Measurements from ENCODE around the gene HIVEP2.
A peak's percentile ranks its signal among the peaks of the same experiment; 100 is the strongest.

The HIVEP2 gene

GRCh38 chr6:142867988-142868812 is 76.8 kb downstream of the HIVEP2 start:
- DNase-seq (no peak), ATAC-seq (replicated peaks) (peak in 1 of 2 donors; percentile 33)
- Mint-ChIP-seq H3K27ac (peak overlapping the region; percentile 16), H3K36me3 (peaks cover 3 to 7% of the 10 kb centered on the region in 2 donors), H3K4me1 (peaks cover 54 to 85% of the 10 kb centered on the region in 2 donors), H3K9me3 (peaks cover 0 to 2% of the 10 kb centered on the region in 2 donors), H3K4me3 (peak overlapping the region; percentile 53 to 62), H3K27me3 (no peaks in the 10 kb centered on the region)

GRCh38 chr6:142867355-142867801 is 77.6 kb downstream of the HIVEP2 start:
- DNase-seq = no peak
- Mint-ChIP-seq H3K4me3 (no peak overlapping the region), H3K9me3 (no peaks in the 10 kb centered on the region), H3K36me3 (peaks cover 3 to 4% of the 10 kb centered on the region in 2 donors), H3K4me1 (peaks cover 46 to 76% of the 10 kb centered on the region in 2 donors), H3K27me3 (no peaks in the 10 kb centered on the region), H3K27ac (no peak overlapping the region)
- ATAC-seq (replicated peaks) = no peak

DNA sequence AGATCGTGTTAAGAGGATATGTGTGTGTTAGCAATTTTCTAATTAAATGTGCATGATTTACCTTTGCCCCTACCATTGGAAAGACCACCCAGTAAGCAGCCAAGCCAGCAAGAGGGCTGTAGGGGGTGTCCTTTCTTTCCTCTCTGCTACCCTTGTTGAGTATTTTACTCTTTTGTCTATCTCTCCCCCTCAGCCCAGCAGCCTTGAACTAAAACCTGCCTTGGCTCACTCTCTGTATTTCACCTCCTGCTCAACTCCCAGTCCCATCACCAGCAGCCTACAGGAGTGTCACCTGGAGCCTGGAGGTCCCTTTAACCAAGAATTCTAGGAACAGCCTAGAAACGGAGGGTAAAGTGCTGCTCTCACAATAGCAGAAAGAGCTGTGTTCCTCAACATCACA is 81.0 kb downstream of the HIVEP2 start:
- H3K36me3 Mint-ChIP-seq = peaks cover 5 to 8% of the 10 kb centered on the region in 2 donors
- peaks cover 27 to 66% of the 10 kb centered on the region in 2 donors for H3K4me1 Mint-ChIP-seq
- H3K4me3 Mint-ChIP-seq = no peak overlapping the region
- H3K27ac Mint-ChIP-seq = no peak overlapping the region
- ATAC-seq (replicated peaks) (no peak), DNase-seq (no peak)
- H3K9me3 Mint-ChIP-seq = no peaks in the 10 kb centered on the region
- H3K27me3 Mint-ChIP-seq = no peaks in the 10 kb centered on the region

DNA sequence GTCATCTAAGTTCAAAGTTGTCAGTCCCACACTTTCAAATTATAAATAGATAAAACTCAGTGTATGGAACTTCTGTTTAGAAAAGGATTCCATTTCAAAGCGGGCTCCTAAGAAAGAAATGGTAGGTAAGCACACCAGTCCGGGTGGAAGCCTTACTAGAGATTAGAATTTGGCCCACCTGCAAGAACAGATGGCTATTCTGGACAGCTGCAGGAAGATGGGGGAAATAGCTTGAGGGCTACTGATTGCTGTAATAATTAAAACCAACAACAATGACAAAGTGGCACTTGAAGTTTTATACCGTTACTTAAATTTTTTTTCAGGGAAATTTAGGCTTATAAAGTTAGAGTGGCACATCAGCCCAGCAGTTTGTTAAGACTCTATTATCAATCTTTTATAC is 83.3 kb downstream of the HIVEP2 start:
- H3K36me3 Mint-ChIP-seq = peaks cover 5 to 11% of the 10 kb centered on the region in 2 donors
- H3K27me3 Mint-ChIP-seq = no peaks in the 10 kb centered on the region
- H3K9me3 Mint-ChIP-seq = no peaks in the 10 kb centered on the region
- ATAC-seq (replicated peaks) (no peak), DNase-seq (no peak)
- H3K4me3 Mint-ChIP-seq = no peak overlapping the region
- peaks cover 30 to 71% of the 10 kb centered on the region in 2 donors for H3K4me1 Mint-ChIP-seq
- no peak overlapping the region for H3K27ac Mint-ChIP-seq

DNA sequence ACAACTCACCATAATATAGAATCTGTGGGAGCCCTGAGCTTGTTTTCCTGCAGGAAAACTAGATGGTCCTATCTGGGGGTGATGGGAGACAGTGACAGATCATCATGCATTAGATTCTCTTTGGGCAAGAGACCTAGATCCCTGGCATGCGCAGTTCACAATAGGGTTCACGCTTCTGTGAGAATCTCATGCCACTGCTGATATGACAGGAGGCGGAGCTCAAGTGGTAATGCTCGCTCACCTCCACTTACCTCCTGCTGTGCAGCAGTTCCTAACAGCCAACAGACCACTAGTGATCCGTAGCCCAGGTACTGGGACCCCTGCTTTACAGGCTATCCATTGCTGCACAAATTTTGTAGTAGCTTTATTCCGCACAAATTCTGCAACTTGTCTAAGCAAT is 84.5 kb downstream of the HIVEP2 start:
- Mint-ChIP-seq H3K27ac (no peak overlapping the region), H3K36me3 (peaks cover 3 to 11% of the 10 kb centered on the region in 2 donors), H3K4me1 (peaks cover 31 to 72% of the 10 kb centered on the region in 2 donors), H3K4me3 (no peak overlapping the region), H3K27me3 (no peaks in the 10 kb centered on the region), H3K9me3 (no peaks in the 10 kb centered on the region)
- ATAC-seq (replicated peaks) = no peak
- DNase-seq = no peak

- H3K4me1 Mint-ChIP-seq = peaks cover 38 to 76% of the 10 kb centered on the region in 2 donors
- H3K27ac Mint-ChIP-seq = peak overlapping the region; percentile 75
- H3K27me3 Mint-ChIP-seq = no peaks in the 10 kb centered on the region
- peaks cover 6 to 23% of the 10 kb centered on the region in 2 donors for H3K36me3 Mint-ChIP-seq
- peak overlapping the region; percentile 41 to 74 for H3K4me3 Mint-ChIP-seq
- H3K9me3 Mint-ChIP-seq = peaks cover 0 to 2% of the 10 kb centered on the region in 2 donors
- DNase-seq = no peak
- peak; percentile 27 to 40 for ATAC-seq (replicated peaks)
These were observed 87.0 kb downstream of the HIVEP2 start for GRCh38 chr6:142857796-142858555.

DNA sequence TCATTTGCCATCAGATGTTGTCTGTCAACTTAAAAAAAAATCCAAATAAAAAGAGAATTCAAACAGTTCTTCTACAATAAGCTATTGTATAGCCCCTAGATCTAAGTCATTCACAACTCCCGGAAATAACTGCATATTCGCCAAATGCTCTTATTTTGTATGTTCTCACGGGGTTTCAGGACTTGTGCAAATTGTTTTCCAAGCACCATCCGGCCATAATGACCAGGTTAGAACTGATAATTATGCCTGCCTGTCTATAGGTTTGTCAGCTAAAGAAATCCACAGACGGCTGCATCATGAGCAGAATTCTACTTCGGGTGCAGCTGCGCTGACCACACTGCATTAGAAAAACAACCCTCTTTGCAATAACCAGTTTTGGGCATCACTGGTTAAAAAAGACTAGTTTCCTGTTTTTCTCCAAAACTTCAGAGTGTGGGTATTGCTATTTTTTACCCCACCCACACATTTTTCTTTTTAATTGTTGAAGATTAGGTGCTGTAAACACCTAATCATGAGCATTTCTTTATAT is 87.7 kb downstream of the HIVEP2 start:
- Mint-ChIP-seq H3K36me3 (peaks cover 6 to 26% of the 10 kb centered on the region in 2 donors), H3K9me3 (peaks cover 0 to 2% of the 10 kb centered on the region in 2 donors), H3K27me3 (no peaks in the 10 kb centered on the region), H3K27ac (peak overlapping the region; percentile 75), H3K4me3 (peak overlapping the region; percentile 41 to 74), H3K4me1 (peaks cover 43 to 83% of the 10 kb centered on the region in 2 donors)
- DNase-seq = peak; percentile 25
- peak; percentile 60 to 70 for ATAC-seq (replicated peaks)

DNA sequence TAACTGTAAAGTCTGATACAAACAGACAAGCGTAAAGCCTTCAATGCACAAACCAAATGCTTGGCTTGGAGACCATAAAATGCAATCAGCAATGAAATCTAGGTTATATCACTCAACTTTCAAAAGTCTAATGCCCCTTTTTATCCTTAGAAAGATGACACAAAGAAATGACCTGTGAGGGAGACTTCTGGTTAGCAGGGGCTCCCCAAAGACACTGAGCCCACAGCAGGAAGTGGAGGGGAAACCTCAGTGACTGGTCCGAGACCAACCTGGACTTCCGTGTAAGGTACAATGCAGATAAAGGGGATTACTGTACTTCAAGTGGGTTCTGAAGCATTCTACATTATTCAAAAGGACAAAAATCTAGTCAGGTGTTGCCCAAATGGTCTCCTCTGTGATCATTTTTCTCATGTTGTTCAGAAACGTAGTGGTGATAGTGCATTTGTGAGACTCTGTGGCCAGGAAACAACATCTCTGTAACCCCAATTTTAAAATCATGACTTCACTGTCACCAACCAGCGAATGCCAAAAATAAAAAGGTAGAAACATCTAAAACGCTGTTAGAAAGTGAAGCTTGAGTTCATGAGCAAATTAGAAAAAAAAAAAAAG is 88.2 kb downstream of the HIVEP2 start:
- Mint-ChIP-seq H3K27me3 (no peaks in the 10 kb centered on the region), H3K36me3 (peaks cover 6 to 26% of the 10 kb centered on the region in 2 donors), H3K27ac (peak overlapping the region; percentile 75), H3K4me1 (peaks cover 45 to 84% of the 10 kb centered on the region in 2 donors), H3K9me3 (peaks cover 0 to 2% of the 10 kb centered on the region in 2 donors), H3K4me3 (peak overlapping the region; percentile 41 to 74)
- DNase-seq (peak; percentile 60), ATAC-seq (replicated peaks) (peak; percentile 85)

GRCh38 chr6:142855893-142856623 is 88.9 kb downstream of the HIVEP2 start:
- DNase-seq (no peak), ATAC-seq (replicated peaks) (peak; percentile 27 to 53)
- Mint-ChIP-seq H3K9me3 (peaks cover 0 to 2% of the 10 kb centered on the region in 2 donors), H3K4me3 (peak overlapping the region; percentile 41 to 74), H3K4me1 (peaks cover 45 to 86% of the 10 kb centered on the region in 2 donors), H3K36me3 (peaks cover 6 to 26% of the 10 kb centered on the region in 2 donors), H3K27ac (peak overlapping the region; percentile 75), H3K27me3 (no peaks in the 10 kb centered on the region)

GRCh38 chr6:142854589-142855488 is 90.1 kb downstream of the HIVEP2 start:
- Mint-ChIP-seq H3K9me3 (peaks cover 0 to 2% of the 10 kb centered on the region in 2 donors), H3K27ac (peak overlapping the region; percentile 75), H3K4me1 (peaks cover 49 to 91% of the 10 kb centered on the region in 2 donors), H3K36me3 (peaks cover 6 to 26% of the 10 kb centered on the region in 2 donors), H3K4me3 (peak overlapping the region; percentile 47 to 74), H3K27me3 (no peaks in the 10 kb centered on the region)
- DNase-seq = no peak
- no peak for ATAC-seq (replicated peaks)

DNA sequence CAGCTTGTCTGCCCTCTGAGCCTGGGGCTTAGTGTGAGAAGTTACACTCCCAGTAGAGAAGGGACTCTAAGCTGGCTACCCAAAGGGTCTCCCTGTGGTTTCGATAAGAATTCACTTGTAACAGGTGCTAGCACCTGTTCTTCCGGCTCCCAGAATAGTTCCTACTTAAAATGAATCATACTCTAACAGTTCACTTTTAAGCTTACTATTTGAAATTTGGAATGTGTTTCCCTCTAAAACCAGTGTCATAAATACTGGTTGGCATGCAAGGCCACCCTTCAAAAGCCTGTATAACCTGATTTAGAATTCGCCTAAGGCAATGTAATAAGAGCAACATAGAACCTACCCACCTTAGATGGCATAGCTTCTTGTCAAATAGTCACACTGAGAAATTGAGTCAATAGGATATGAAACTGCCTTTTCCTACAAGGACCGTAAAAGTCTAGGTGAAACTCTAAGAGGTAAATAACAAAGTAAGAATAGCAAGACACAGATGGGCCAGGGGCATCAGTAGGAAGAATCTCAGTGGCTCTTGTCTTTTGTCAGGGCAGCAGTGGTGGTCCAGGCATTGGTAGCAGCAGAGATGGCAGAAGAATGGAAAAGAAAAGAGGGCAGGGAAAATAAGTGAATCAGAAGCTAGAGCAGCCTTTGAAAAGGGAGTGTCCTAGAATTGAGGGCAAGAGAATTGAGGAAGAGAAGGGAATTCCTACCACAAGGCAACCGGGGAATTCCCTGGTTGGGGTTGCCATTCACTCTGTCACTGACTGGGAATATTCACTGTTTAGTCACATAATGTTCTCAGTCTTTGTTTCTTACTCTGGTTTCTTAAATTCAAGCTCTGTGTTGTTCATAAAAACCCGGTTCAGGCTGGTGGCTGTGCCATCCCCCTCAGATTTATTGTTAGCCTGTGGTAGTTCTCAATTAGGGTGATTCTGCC is 91.5 kb downstream of the HIVEP2 start:
- H3K27me3 Mint-ChIP-seq = no peaks in the 10 kb centered on the region

DNA sequence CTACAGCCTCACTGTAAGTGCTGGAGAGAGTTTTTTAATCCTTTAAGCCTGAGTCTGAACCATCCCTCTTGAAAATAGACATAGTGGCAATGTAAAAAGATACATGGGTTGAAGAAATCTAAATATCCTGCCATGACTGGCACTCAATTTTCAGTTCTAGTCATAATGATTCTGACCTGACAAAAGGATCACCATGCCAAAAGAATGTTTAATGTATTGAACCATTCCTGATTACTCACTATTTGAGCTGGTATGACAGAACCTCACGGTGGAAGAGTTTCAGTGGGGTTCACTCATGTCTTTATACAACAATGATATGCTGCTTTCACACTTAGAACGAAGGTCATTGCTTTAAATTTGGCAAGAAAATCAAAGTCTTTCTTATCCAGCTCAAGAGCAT is 93.4 kb downstream of the HIVEP2 start:
- H3K4me3 Mint-ChIP-seq = no peak overlapping the region
- DNase-seq (no peak), ATAC-seq (replicated peaks) (no peak)

More for the DNA sequence above, 91.5 kb downstream of the HIVEP2 start:
- ATAC-seq (replicated peaks) (no peak), DNase-seq (no peak)
- peak overlapping the region; percentile 82 for H3K27ac Mint-ChIP-seq
- H3K4me1 Mint-ChIP-seq = peaks cover 54 to 95% of the 10 kb centered on the region in 2 donors
- peaks cover 3 to 15% of the 10 kb centered on the region in 2 donors for H3K36me3 Mint-ChIP-seq
- peaks cover 0 to 2% of the 10 kb centered on the region in 2 donors for H3K9me3 Mint-ChIP-seq
- peak overlapping the region in 1 of 2 donors; percentile 10 for H3K4me3 Mint-ChIP-seq

More for the DNA sequence above, 93.4 kb downstream of the HIVEP2 start:
- Mint-ChIP-seq H3K27ac (peak overlapping the region; percentile 37), H3K27me3 (no peaks in the 10 kb centered on the region), H3K9me3 (peaks cover 0 to 2% of the 10 kb centered on the region in 2 donors), H3K4me1 (peaks cover 50 to 93% of the 10 kb centered on the region in 2 donors), H3K36me3 (peaks cover 3 to 15% of the 10 kb centered on the region in 2 donors)

Measured in stimulated activated naive B cell treated with anti-CD40 and anti-IgM and Interleukin-4, amounts not matched to agents 10 μg/mL and 1 μg/mL and 100 μg/mL, for 72 hours (primary cell).